Measurements from ENCODE around the gene PAXIP1.
"Not testable (repeated sequence)": the region's sequence is repeated elsewhere in the genome, so short reads cannot be mapped to it uniquely, and the experiment has no call there.

The PAXIP1 gene

DNA sequence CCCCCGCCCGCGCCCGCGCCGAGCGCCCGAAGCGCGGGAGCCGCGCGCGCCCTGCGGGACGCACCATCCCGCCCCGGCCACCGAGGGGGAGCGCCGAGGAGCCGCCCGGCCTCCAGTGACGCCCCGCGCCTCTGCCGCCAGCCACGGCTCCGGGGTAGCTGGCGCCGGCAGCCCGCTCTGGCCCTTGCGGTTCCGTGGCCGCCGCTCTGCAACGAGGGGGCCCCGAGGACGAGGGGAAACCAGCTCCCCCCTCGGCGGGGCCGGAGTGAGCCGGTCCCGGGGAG is at the start of gene PAXIP1:
TSS of gene PAXIP1 (minus strand) at position 33 of the 284 bp plus-strand sequence. CDS start 195 bp downstream, outside the sequence.
- no peak for DNase-seq

DNA sequence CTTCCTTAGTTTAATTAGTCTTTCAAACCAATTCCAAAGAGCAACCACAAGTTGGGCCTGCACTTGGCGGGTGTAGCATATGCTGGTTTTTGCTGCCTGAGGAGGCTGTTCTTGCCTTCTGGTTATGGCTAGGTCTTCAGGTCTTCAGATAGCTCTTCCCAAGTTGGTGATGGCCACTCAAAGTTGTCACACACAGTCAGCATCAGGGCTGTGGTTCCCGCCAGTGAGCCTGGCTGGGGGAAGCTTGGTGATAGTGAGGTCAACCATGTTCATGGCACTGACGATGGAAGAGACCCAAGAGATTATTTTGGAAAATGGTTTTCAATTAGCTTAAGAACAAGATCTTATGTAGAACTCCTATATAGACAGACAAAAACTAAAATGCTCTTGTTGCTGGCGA is 48.4 kb upstream of the PAXIP1 start:
- no peak for DNase-seq

- DNase-seq = no peak
Measured at GRCh38 chr7:155048006-155048405, 45.1 kb upstream of the PAXIP1 start.

- no peak for DNase-seq
Measured at GRCh38 chr7:155043756-155044155, 40.8 kb upstream of the PAXIP1 start.

GRCh38 chr7:155038335-155038734 is 35.4 kb upstream of the PAXIP1 start:
- DNase-seq = no peak

GRCh38 chr7:155034495-155034894 is 31.6 kb upstream of the PAXIP1 start:
- not testable (repeated sequence) for DNase-seq

DNA sequence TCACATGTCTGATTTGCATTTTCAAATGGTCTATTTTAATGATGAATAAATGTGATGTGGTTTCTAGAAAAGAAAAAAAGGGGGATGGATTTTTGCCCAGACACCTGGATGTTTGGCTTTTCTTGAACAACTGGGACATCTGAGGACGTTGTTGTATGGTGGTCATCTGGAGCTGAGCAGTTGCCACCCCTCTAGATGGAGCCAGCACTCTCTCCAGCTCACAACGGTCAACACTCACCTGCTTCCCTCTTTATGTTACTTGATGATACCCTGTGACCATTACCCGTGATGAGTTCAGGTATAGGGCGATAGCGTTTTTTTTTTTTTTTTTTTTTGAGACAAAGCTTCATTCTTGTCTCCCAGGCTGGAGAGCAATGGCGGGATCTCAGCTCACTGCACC is 30.1 kb upstream of the PAXIP1 start:
- no peak for DNase-seq

DNA sequence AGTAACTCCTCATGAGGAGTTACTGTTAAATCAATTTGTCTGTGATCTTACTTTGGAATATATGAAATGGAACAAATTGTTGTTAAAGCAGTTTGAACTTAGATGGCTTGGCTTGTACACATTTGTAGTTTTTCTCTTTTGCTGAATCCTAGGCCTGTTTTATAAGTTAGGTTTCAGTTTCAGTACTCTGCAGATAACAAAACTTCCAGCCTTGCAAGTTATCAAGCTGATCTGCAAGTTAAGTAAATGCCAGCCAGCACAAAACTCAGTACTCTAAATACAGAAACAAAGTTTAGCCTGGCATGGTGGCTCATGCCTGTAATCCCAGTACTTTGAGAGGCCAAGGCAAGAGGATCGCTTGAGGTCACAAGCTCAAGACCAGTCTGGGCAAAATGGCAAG is 25.0 kb upstream of the PAXIP1 start:
- no peak for DNase-seq

DNA sequence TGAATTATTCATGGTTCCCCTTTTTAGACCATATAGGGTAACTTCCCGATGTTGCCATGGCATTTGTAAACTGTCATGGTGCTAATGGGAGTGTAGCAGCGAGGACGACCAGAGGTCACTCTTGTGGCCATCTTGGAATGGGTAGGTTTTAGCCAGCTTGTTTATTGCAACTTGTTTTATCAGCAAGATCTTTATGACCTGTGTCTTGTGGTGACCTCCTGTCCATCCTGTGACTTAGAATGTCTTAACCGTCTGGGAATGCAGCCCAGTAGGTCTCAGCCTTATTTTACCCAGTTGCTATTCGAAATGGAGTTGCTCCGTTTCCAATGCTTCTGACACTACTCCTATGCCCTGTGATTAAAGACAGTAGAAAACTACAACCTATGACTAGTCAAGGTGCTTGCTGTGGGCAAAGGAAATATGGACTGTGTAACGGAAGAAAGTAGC is 18.8 kb upstream of the PAXIP1 start:
- no peak for DNase-seq

DNA sequence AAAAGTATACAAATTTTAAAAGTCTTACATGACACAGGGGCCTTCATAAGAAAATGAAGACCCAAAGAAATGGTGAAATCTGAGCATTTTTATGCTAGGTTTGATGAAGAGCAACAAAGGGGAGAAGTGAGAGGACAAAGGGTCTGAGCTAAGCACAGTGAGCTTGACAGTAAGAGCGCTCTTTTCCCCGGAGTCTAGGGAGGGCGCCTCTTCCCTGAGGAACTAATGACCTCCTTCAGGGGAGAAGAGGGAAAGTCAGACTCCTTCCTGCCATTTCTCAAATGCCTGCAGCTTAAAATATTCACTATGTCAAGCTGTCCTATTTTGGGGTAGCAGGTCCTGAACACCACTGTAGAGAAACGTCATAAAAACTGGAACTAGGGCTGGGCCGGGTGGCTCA is 18.1 kb upstream of the PAXIP1 start:
- no peak for DNase-seq

- DNase-seq = no peak
Measured at GRCh38 chr7:155017834-155018233, 14.9 kb upstream of the PAXIP1 start.

GRCh38 chr7:155011086-155011485 is 8.2 kb upstream of the PAXIP1 start:
- DNase-seq = no peak

GRCh38 chr7:155009570-155010157 is 6.7 kb upstream of the PAXIP1 start:
- no peak for DNase-seq

DNA sequence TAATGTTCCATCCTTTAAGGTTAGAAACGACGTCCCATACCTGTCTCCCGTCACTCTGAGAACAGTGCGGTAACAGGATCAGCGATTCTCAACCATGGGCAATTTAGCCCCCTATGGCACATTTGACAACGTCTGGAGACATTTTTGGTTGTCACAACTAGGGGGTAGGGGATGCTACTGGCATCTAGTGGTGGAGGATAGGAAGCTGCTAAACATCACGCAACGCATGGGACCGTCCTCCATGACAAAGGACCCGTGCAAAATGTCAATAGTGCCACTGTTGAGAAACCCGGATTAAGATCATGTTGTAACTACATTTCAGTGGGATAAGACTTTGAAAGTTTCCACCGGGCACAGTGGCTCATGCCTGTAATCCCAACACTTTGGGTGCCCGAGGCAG is 5.0 kb upstream of the PAXIP1 start:
- no peak for DNase-seq

GRCh38 chr7:155003376-155004214 is 671 bp upstream of the PAXIP1 start:
- peak in 1 of 2 experiments; percentile 52 for DNase-seq

DNA sequence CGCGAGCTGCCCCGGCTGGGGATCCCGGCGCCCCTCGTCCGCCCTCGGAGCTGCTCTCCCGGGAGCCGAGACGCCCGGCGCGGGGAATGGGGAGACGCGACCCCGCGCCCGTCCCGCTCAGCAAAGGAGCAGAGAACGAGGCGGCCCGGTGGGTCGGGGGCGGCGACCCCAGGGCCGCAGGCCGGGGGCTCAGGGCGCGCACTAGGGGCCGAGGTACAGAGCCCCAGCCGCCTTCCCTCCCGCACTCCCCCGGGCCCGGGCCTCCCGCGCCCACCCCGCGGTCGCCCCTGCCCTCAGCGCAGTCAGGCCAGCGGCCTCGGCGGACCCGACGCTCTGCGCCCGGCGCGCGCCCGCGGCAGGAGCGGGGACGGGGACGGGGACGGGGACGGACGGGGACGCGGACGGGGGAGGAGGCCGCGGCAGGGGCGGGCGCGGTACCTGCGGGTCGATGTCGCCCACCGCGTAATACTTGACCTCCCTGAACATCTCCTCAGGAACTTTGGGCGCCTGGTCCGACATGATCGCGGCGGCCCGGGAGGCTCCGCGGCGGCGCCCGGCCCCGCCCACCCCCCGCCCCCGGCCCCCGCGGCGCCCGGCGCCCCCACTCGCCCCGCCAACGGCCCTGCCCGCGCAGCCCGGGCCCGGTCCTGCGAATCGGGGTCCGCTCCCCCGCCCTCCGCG is 373 bp downstream of the PAXIP1 start:
- DNase-seq = no peak

DNA sequence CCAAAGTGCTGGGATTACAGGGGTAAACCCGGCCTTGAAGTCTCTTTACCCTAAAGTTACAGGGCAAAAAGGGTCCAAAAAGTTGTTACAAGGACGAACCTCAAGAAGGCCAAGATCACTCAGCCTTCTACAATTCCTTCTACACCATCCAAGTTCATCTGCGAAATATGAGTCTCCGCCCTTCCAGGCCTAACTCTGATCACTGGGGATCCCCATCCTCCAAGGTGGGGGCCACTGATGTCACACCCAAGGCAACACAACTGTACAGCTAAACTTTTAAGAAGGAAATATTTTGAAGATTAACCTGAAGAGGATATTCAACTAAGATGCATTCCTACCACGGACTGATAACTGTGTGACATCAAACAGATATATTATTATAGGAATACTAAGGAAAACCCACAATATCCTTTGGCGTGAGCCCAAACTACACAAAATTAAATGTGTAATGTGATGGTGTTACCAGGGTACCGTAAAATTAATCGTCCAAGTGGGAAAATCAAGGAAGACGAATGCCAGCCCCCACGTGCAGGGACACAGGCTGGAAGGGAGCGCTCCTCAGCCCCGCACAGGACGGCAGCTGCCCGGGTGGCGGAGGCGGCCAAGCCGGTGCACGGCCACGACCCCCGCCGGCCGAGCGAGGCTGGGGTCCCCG is 1.0 kb downstream of the PAXIP1 start:
- DNase-seq = no peak

GRCh38 chr7:155000795-155001194 is 2.1 kb downstream of the PAXIP1 start:
- no peak for DNase-seq

- DNase-seq = no peak
Measured at GRCh38 chr7:154998481-154998880, 4.4 kb downstream of the PAXIP1 start.

DNA sequence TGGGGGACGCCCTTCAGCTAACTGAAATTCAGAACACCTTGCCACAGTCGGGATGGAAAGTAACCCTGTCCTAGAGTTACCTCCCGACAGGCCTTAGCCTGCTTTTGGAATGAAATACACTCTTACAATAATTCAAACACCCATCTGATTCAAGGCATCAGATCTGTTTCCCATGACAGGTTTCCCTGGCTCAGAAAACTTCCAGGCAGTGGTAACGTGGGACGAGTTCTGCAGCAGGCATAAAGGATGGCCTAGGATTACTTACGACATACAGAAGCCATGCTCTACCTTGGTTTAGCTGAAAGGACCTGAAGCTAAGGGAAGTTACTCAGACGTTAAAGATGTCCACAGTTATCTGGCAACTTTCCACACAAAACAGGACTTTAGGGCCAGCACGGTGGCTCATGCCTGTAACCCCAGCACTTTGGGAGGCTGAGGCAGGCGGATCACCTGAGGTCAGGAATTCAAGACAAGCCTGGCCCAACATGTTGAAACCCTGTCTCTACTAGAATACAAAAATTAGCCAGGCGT is 5.0 kb downstream of the PAXIP1 start:
- no peak for DNase-seq

- DNase-seq = no peak
Measured at GRCh38 chr7:154996756-154997155, 6.2 kb downstream of the PAXIP1 start.

- DNase-seq = no peak
Measured at GRCh38 chr7:154996101-154996500, 6.8 kb downstream of the PAXIP1 start.

DNA sequence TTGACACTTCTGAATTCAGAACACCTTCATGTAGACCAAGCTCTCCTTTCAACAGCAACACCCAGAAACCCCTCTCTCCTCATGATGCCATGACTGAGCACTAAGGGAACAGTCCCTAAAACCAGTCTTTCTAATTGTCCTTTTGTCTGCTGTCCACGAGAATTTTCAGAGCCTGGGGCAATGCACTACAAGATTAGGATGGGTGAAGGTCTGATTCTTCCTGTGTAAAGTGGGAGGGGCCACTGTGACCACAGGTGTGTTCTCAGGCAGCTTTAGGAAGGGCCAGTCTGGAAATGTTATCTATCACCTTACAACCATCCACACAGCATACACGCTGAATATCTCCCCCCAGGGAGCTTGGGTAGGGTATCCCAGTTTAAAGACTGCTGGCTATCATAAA is 7.9 kb downstream of the PAXIP1 start:
- DNase-seq = no peak
